ENCODE results near the gene MYH14. TPM values are rescaled to one million over a fixed set of nuclear protein-coding genes. Genes with fewer than 3 reads are reported as not detected.

MYH14 gene
- total and polyA plus RNA-seq, 2 of the 4 experiments (the other 2 are of a cell fraction): not detected

DNA sequence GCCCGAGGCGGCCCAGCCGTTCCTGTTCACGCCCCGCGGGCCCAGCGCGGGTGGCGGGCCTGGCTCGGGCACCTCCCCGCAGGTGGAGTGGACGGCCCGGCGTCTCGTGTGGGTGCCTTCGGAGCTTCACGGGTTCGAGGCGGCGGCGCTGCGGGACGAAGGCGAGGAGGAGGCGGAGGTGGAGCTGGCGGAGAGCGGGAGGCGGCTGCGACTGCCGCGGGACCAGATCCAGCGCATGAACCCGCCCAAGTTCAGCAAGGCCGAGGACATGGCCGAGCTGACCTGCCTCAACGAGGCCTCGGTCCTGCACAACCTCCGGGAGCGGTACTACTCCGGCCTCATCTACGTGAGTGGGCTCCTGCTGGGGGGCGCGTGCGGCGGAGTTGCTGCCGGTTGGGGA is 7.0 kb downstream of the MYH14 start:
- Histone ChIP-seq H2BK5ac (ENCODE audit: low read depth, low read length, poor library complexity, severe bottlenecking) (no peak overlapping the region), H3K9me3 (ENCODE audit: control insufficient read depth, insufficient read depth, low read length) (peaks cover 12% of the 10 kb centered on the region), H2AK9ac (replicated peaks; ENCODE audit: low read depth, low read length, poor library complexity) (no peak overlapping the region), H4K5ac (ENCODE audit: low read depth, low read length) (no peak overlapping the region), H3K27me3 (ENCODE audit: control insufficient read depth, insufficient read depth, low read length) (no peaks in the 10 kb centered on the region), H3K4me3 (ENCODE audit: insufficient read depth, low read depth, low read length) (no peak overlapping the region), H2BK15ac (ENCODE audit: low read depth, low read length) (no peak overlapping the region), H3K36me3 (ENCODE audit: control insufficient read depth, insufficient read depth, low read length) (no peaks in the 10 kb centered on the region), H3K14ac (replicated peaks; ENCODE audit: low read depth, low read length) (no peak overlapping the region), H3K23ac (ENCODE audit: low read depth, low read length) (no peak overlapping the region), H4K20me1 (ENCODE audit: insufficient read depth, low read length) (no peaks in the 10 kb centered on the region), H4K91ac (ENCODE audit: insufficient read depth, low read depth, low read length) (no peak overlapping the region), H3K27ac (ENCODE audit: insufficient read depth, low read length) (no peak overlapping the region), H2AFZ (replicated peaks; ENCODE audit: low read length, poor library complexity) (no peak overlapping the region), H2BK120ac (ENCODE audit: low read depth, low read length) (no peak overlapping the region), H2AK5ac (ENCODE audit: low read depth, low read length) (no peak overlapping the region), H3K9ac (ENCODE audit: low read depth, low read length) (no peak overlapping the region), H3K18ac (ENCODE audit: low read depth, low read length) (no peak overlapping the region), H3K4ac (ENCODE audit: low read depth, low read length) (no peak overlapping the region), H3K4me1 (ENCODE audit: control insufficient read depth, insufficient read depth, low read length) (no peaks in the 10 kb centered on the region), H3K79me1 (ENCODE audit: low read depth in 1 of 2, low read length in 2 of 2) (no peaks in the 10 kb centered on the region), H3K56ac (ENCODE audit: extremely low read depth, insufficient read depth, low read length) (no peak overlapping the region), H4K8ac (ENCODE audit: low read depth in 2 of 2, low read length in 2 of 2) (no peak overlapping the region), H3K9me1 (ENCODE audit: insufficient read depth, low read length) (no peaks in the 10 kb centered on the region), H3K4me2 (ENCODE audit: low read depth, low read length) (no peak overlapping the region), H2BK20ac (ENCODE audit: low read depth, low read length) (no peak overlapping the region)
- no TSS peak for BruUV-seq (replicated peaks)
- intact Hi-C loops (cut with micrococcal nuclease): no loop called here
- 92% methylated on average over 32 of the region's 46 CpGs; no CpG with 5 or more reads in 1 of the 2 experiments for WGBS, 2 experiments (ENCODE audit: extremely low coverage in 2 of 2, insufficient read length in 1 of 2)
- TF ChIP-seq MAFK (IDR thresholded peaks at IDR 0.05; ENCODE audit: low read depth, low read length) (no peak), RAD21 (IDR thresholded peaks at IDR 0.05; ENCODE audit: low read length) (no peak), POLR2A (IDR thresholded peaks at IDR 0.05; ENCODE audit: low read depth, low read length) (no peak), RCOR1 (IDR thresholded peaks at IDR 0.05; ENCODE audit: insufficient replicate concordance, low read length) (no peak), SMC3 (IDR thresholded peaks at IDR 0.05; ENCODE audit: low read depth, low read length) (no peak), MAZ (IDR thresholded peaks at IDR 0.05; ENCODE audit: borderline replicate concordance, low read depth, low read length) (no peak), NFE2L2 (IDR thresholded peaks at IDR 0.05; ENCODE audit: low read depth, low read length) (no peak), MXI1 (IDR thresholded peaks at IDR 0.05; ENCODE audit: borderline replicate concordance, low read depth, low read length) (no peak)
- TF ChIP-seq, protein P1, sequence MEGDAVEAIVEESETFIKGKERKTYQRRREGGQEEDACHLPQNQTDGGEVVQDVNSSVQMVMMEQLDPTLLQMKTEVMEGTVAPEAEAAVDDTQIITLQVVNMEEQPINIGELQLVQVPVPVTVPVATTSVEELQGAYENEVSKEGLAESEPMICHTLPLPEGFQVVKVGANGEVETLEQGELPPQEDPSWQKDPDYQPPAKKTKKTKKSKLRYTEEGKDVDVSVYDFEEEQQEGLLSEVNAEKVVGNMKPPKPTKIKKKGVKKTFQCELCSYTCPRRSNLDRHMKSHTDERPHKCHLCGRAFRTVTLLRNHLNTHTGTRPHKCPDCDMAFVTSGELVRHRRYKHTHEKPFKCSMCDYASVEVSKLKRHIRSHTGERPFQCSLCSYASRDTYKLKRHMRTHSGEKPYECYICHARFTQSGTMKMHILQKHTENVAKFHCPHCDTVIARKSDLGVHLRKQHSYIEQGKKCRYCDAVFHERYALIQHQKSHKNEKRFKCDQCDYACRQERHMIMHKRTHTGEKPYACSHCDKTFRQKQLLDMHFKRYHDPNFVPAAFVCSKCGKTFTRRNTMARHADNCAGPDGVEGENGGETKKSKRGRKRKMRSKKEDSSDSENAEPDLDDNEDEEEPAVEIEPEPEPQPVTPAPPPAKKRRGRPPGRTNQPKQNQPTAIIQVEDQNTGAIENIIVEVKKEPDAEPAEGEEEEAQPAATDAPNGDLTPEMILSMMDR (conservative IDR thresholded peaks at IDR 0.05; ENCODE audit: low read depth, low read length): no peak
- TF ChIP-seq, protein P2, sequence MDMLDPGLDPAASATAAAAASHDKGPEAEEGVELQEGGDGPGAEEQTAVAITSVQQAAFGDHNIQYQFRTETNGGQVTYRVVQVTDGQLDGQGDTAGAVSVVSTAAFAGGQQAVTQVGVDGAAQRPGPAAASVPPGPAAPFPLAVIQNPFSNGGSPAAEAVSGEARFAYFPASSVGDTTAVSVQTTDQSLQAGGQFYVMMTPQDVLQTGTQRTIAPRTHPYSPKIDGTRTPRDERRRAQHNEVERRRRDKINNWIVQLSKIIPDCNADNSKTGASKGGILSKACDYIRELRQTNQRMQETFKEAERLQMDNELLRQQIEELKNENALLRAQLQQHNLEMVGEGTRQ (IDR thresholded peaks at IDR 0.05; ENCODE audit: low read depth, low read length): no peak
- TF ChIP-seq, protein P3, sequence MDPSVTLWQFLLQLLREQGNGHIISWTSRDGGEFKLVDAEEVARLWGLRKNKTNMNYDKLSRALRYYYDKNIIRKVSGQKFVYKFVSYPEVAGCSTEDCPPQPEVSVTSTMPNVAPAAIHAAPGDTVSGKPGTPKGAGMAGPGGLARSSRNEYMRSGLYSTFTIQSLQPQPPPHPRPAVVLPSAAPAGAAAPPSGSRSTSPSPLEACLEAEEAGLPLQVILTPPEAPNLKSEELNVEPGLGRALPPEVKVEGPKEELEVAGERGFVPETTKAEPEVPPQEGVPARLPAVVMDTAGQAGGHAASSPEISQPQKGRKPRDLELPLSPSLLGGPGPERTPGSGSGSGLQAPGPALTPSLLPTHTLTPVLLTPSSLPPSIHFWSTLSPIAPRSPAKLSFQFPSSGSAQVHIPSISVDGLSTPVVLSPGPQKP (IDR thresholded peaks at IDR 0.05; ENCODE audit: borderline replicate concordance, low read depth, low read length): no peak
- POLR2A ChIA-PET (ENCODE audit: unreplicated experiment): no interaction called here
- dilution Hi-C loops (cut with HindIII; ENCODE audit: low sequenced_read_pairs, unreplicated experiment): no loop called here
- DNase-seq (no peak), ATAC-seq (ENCODE audit: low read depth) (no peak)
- CTCF ChIA-PET: no interaction called here
- in situ Hi-C loops (cut with MboI; ENCODE audit: low sequenced_read_pairs): no loop called here

Data from IMR-90 (cell line).